Measurements from ENCODE around the gene DRD4. TPM values are rescaled to one million over a fixed set of nuclear protein-coding genes. Genes with fewer than 3 reads are reported as not detected.

The DRD4 gene
- total and polyA plus RNA-seq, 9 of the 15 experiments (the other 6 are each of a cell fraction or from before 2014, with no cell fraction given) = 0.04 to 0.95 (median 0.21) TPM; not detected in 5

DNA sequence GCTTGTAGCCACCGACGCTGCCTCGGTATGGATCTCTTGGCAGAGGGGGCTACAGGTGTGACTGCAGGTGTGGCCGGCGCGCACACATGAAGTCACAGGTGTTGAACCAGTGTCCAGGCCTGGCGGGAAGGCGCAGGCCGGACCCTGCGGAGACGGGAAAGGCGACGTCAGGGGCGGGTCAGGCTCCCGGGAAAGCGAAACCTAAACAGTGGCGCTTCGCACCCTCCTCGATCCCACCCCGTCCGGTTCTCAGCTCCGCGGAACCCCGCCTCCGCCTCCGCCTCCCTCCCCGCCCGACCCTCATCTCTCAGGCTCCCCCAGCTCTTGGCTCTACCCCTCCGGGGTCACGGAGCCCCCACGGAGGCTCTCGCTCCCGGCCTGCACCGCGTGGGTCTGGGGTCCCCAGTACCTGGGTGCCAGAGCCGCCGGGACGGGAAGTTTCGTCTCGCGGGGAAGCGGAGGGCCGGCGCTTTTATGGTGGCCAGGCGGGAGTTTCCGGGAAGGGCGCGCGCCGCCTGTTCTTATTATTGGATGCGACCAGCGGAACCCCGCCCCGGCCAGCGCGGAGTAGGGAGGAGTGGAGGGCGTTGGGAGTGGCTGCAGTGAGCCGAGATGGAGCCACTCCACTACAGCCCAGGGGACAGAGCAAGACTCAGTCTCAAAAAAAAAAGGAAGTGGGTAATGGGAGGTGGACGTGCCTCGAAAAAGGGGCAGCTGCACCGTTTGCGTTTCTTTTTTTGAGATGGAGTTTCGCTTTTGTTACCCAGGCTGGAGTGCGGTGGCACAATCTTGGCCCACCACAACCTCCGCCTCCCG lies 21.4 kb upstream of the DRD4 start, which contains the start of gene IRF7 (continued):
- TF ChIP-seq CREB3L1 (IDR thresholded peaks at IDR 0.05; ENCODE audit: borderline replicate concordance, low read depth) (no peak), HLTF (IDR thresholded peaks at IDR 0.05) (no peak), NFE2L1 (tag; IDR thresholded peaks at IDR 0.05; ENCODE audit: borderline replicate concordance, low read depth) (no peak), SMARCE1 (IDR thresholded peaks at IDR 0.05) (0 out of 2 replicates have a peak, but pooled peaks have one; percentile 32), HNRNPL (IDR thresholded peaks at IDR 0.05; ENCODE audit: low read depth, low read length) (no peak), PML (IDR thresholded peaks at IDR 0.05; ENCODE audit: low read length) (no peak; the same call in 1 of the 2 replicates), BHLHE40 (IDR thresholded peaks at IDR 0.05; ENCODE audit: low read length) (no peak), CBX3 (IDR thresholded peaks at IDR 0.05; ENCODE audit: borderline replicate concordance in 1 of 2, low read length in 2 of 2) (no peak), MTA1 (IDR thresholded peaks at IDR 0.05; ENCODE audit: borderline replicate concordance) (no peak; the same call in 1 of the 2 replicates), L3MBTL2 (IDR thresholded peaks at IDR 0.05) (peak; percentile 66; the same call in 1 of the 2 replicates), ZNF41 (CRISPR knock-in tag; conservative IDR thresholded peaks at IDR 0.05) (no peak), CHD4 (IDR thresholded peaks at IDR 0.05; ENCODE audit: insufficient read depth, insufficient replicate concordance, low read depth, low read length, poor library complexity, severe bottlenecking) (no peak), MAFG (tag; conservative IDR thresholded peaks at IDR 0.05) (no peak), ZNF507 (tag; conservative IDR thresholded peaks at IDR 0.05) (no peak), POLR2AphosphoS2 (IDR thresholded peaks at IDR 0.05; ENCODE audit: low read length) (no peak), XRCC4 (IDR thresholded peaks at IDR 0.05; ENCODE audit: extremely low read depth, insufficient read depth, insufficient read length) (no peak), ZNF431 (CRISPR knock-in tag; IDR thresholded peaks at IDR 0.05) (no peak), RREB1 (CRISPR knock-in tag; IDR thresholded peaks at IDR 0.05) (no peak)
- TF ChIP-seq, protein P1, sequence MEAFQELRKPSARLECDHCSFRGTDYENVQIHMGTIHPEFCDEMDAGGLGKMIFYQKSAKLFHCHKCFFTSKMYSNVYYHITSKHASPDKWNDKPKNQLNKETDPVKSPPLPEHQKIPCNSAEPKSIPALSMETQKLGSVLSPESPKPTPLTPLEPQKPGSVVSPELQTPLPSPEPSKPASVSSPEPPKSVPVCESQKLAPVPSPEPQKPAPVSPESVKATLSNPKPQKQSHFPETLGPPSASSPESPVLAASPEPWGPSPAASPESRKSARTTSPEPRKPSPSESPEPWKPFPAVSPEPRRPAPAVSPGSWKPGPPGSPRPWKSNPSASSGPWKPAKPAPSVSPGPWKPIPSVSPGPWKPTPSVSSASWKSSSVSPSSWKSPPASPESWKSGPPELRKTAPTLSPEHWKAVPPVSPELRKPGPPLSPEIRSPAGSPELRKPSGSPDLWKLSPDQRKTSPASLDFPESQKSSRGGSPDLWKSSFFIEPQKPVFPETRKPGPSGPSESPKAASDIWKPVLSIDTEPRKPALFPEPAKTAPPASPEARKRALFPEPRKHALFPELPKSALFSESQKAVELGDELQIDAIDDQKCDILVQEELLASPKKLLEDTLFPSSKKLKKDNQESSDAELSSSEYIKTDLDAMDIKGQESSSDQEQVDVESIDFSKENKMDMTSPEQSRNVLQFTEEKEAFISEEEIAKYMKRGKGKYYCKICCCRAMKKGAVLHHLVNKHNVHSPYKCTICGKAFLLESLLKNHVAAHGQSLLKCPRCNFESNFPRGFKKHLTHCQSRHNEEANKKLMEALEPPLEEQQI (IDR thresholded peaks at IDR 0.05) = no peak
